Measurements from ENCODE around the gene TNIK. TPM values are rescaled to one million over a fixed set of nuclear protein-coding genes. Genes with fewer than 3 reads are reported as not detected.
A peak's percentile ranks its signal among the peaks of the same experiment; 100 is the strongest.

TNIK gene
- total and polyA plus RNA-seq, 10 of the 15 experiments (the other 5 are each of a cell fraction or from before 2014, with no cell fraction given) = 13.9 to 74.3 (median 48.2) TPM

GRCh38 chr3:171336406-171336805 lies 123.8 kb downstream of the TNIK start:
- H3K9me3 ChIP-seq (replicated peaks; ENCODE audit: control insufficient read depth, insufficient read depth, low read length) = no peaks in the 10 kb centered on the region; the same call in 2 of the 3 replicates
- H3K27ac ChIP-seq (ENCODE audit: control insufficient read depth, insufficient read depth) = peak overlapping the region; percentile 40; the same call in 1 of the 2 replicates
- RAD21 ChIA-PET (ENCODE audit: unreplicated experiment) = interaction anchor here (1.2 kb wide), 1 partner anchor 88 kb away, joined by 3 read pairs; no protein-coding TSS in a partner anchor
- no peaks in the 10 kb centered on the region for H3K27me3 ChIP-seq (replicated peaks in 1 of 2; ENCODE audit: control insufficient read depth in 2 of 2, insufficient read depth in 2 of 2, low read length in 1 of 2)
- SMC1A ChIA-PET (ENCODE audit: uncharacterized antibody, unreplicated experiment) = interaction anchor here (1.0 to 3.5 kb wide), 2 partner anchors 13 to 81 kb away, joined by 3 to 26 read pairs; no protein-coding TSS in a partner anchor
- DNase-seq (ENCODE audit: low read depth, low spot score) (no peak), FAIRE-seq (no peak), ATAC-seq (peak; percentile 41)
- in situ Hi-C loops (cut with MboI) = no loop called here
- POLR2A ChIA-PET = interaction anchor here (1.2 to 1.5 kb wide), 4 partner anchors 9 to 23 kb away, joined by 3 to 9 read pairs (median 4); no protein-coding TSS in a partner anchor
- H3K4me1 ChIP-seq (ENCODE audit: control insufficient read depth, insufficient read depth, low read length) = peaks cover 26% of the 10 kb centered on the region
- peaks cover 81% of the 10 kb centered on the region for H3K79me2 ChIP-seq (ENCODE audit: control insufficient read depth, insufficient read depth, low read length)
- WGBS (ENCODE audit: insufficient coverage, insufficient replicate concordance, low lambda C conversion rate, missing lambda C conversion rate) = 43% methylated on average over 1 of the region's 1 CpG
- peak overlapping the region; percentile 15 for H3K4me2 ChIP-seq (ENCODE audit: control insufficient read depth, insufficient read depth)
- intact Hi-C loops (cut with micrococcal nuclease; ENCODE audit: unreplicated experiment) = no loop called here
- H3K4me3 ChIP-seq = no peak overlapping the region
- TF ChIP-seq ZNF217 (IDR thresholded peaks at IDR 0.05) (no peak), RUNX3 (IDR thresholded peaks at IDR 0.05; ENCODE audit: low read length) (peak; percentile 21; the same call in 1 of the 2 replicates)
- H3K9ac ChIP-seq (ENCODE audit: control insufficient read depth, insufficient read depth, low read length) = no peak overlapping the region
- H4K20me1 ChIP-seq (ENCODE audit: control insufficient read depth, insufficient read depth) = no peaks in the 10 kb centered on the region
- no peak overlapping the region for H2AFZ ChIP-seq (ENCODE audit: control insufficient read depth, low read depth, low read length)
- BruUV-seq (replicated peaks) = no TSS peak
- peaks cover 1 to 5% of the 10 kb centered on the region in 2 experiments; a peak in 3 of 4 replicates for H3K36me3 ChIP-seq (ENCODE audit: control insufficient read depth in 2 of 2, insufficient read depth in 2 of 2, low read length in 1 of 2)
- CTCF ChIA-PET = interaction anchor here (0.9 to 1.5 kb wide), 3 partner anchors 12 to 149 kb away, joined by 3 to 4 read pairs (median 3); no protein-coding TSS in a partner anchor

GRCh38 chr3:171335559-171335958 lies 124.6 kb downstream of the TNIK start:
- H3K9ac ChIP-seq (ENCODE audit: control insufficient read depth, insufficient read depth, low read length) = no peak overlapping the region
- POLR2A ChIA-PET = interaction anchor here (0.7 to 1.5 kb wide), 6 partner anchors 10 to 117 kb away, joined by 3 to 5 read pairs (median 4); no protein-coding TSS in a partner anchor
- in situ Hi-C loops (cut with MboI) (no loop called here), intact Hi-C loops (cut with micrococcal nuclease; ENCODE audit: unreplicated experiment) (no loop called here)
- DNase-seq (ENCODE audit: low read depth, low spot score) (no peak), ATAC-seq (no peak), FAIRE-seq (no peak)
- no peak overlapping the region for H3K27ac ChIP-seq (ENCODE audit: control insufficient read depth, insufficient read depth)
- CTCF ChIA-PET = interaction anchor here (0.9 to 1.5 kb wide), 2 partner anchors 52 to 149 kb away, joined by 3 read pairs; no protein-coding TSS in a partner anchor
- no peaks in the 10 kb centered on the region; the same call in 2 of the 3 replicates for H3K9me3 ChIP-seq (replicated peaks; ENCODE audit: control insufficient read depth, insufficient read depth, low read length)
- peaks cover 86% of the 10 kb centered on the region for H3K79me2 ChIP-seq (ENCODE audit: control insufficient read depth, insufficient read depth, low read length)
- peaks cover 1 to 4% of the 10 kb centered on the region in 2 experiments; a peak in 3 of 4 replicates for H3K36me3 ChIP-seq (ENCODE audit: control insufficient read depth in 2 of 2, insufficient read depth in 2 of 2, low read length in 1 of 2)
- peaks cover 31% of the 10 kb centered on the region for H3K4me1 ChIP-seq (ENCODE audit: control insufficient read depth, insufficient read depth, low read length)
- no peak overlapping the region for H3K4me2 ChIP-seq (ENCODE audit: control insufficient read depth, insufficient read depth)
- no peaks in the 10 kb centered on the region for H4K20me1 ChIP-seq (ENCODE audit: control insufficient read depth, insufficient read depth)
- TF ChIP-seq RELA (IDR thresholded peaks at IDR 0.05; ENCODE audit: borderline replicate concordance, partially characterized antibody) (no peak), SPI1 (IDR thresholded peaks at IDR 0.05; ENCODE audit: borderline replicate concordance, insufficient read depth, low read depth, low read length) (no peak), ESRRA (IDR thresholded peaks at IDR 0.05; ENCODE audit: low read length) (no peak), STAT1 (conservative IDR thresholded peaks at IDR 0.05) (no peak), NR2C1 (IDR thresholded peaks at IDR 0.05) (no peak), NBN (IDR thresholded peaks at IDR 0.05) (no peak), SREBF1 (IDR thresholded peaks at IDR 0.05; ENCODE audit: low read length) (no peak), E2F4 (IDR thresholded peaks at IDR 0.05; ENCODE audit: low read depth, low read length) (no peak), RELB (IDR thresholded peaks at IDR 0.05; ENCODE audit: low read depth) (no peak)
- no TSS peak for BruUV-seq (replicated peaks)
- RAD21 ChIA-PET (ENCODE audit: unreplicated experiment) = interaction anchor here (1.5 to 2.2 kb wide), 2 partner anchors 12 to 14 kb away, joined by 3 to 9 read pairs; no protein-coding TSS in a partner anchor
- 100% methylated on average over 3 of the region's 3 CpGs for WGBS (ENCODE audit: insufficient coverage, insufficient replicate concordance, low lambda C conversion rate, missing lambda C conversion rate)
- no peak overlapping the region for H2AFZ ChIP-seq (ENCODE audit: control insufficient read depth, low read depth, low read length)
- SMC1A ChIA-PET (ENCODE audit: uncharacterized antibody, unreplicated experiment) = interaction anchor here (0.7 to 3.5 kb wide), 6 partner anchors 11 to 150 kb away, joined by 3 to 26 read pairs (median 3); no protein-coding TSS in a partner anchor
- H3K27me3 ChIP-seq (replicated peaks in 1 of 2; ENCODE audit: control insufficient read depth in 2 of 2, insufficient read depth in 2 of 2, low read length in 1 of 2) = no peaks in the 10 kb centered on the region
- H3K4me3 ChIP-seq = no peak overlapping the region

All from GM12878 (cell line).